ENCODE data around the gene SALL1.

GRCh38 chr16:51140112-51140511 lies 11.0 kb downstream of the SALL1 start:
- no peak for TF ChIP-seq CTCF (IDR thresholded peaks at IDR 0.05)
- TF ChIP-seq POLR2A (IDR thresholded peaks at IDR 0.05), result no peak
